ENCODE measurements around the gene EVI5.

- no peak for TF ChIP-seq EZH2 (IDR thresholded peaks at IDR 0.05; ENCODE audit: insufficient read depth, poor library complexity, severe bottlenecking)
- no peak for TF ChIP-seq EZH2phosphoT487 (IDR thresholded peaks at IDR 0.05; ENCODE audit: insufficient read depth, low read depth)
These were observed 56.2 kb downstream of the EVI5 start for GRCh38 chr1:92728697-92729096.

All from GM23248 (cell line).